NCI-H345 treated with DMSO at 0.1 percent for 48 hours (cell line): ENCODE measurements around the gene MYPOP.
"Not testable (repeated sequence)": the region's sequence is repeated elsewhere in the genome, so short reads cannot be mapped to it uniquely, and the experiment has no call there.

Experiments used
- DNase-seq: peaks from one replicate; lab custom pipeline; 2025; ENCODE audit not compliant: unreplicated experiment; lab: John Stamatoyannopoulos, UW

The MYPOP gene

GRCh38 chr19:45908956-45909355, 6.5 kb upstream of the MYPOP start:
- no peak for DNase-seq

- no peak for DNase-seq
Measured at GRCh38 chr19:45906221-45906620, 3.8 kb upstream of the MYPOP start.

- no peak for DNase-seq
Measured at GRCh38 chr19:45905011-45905410, 2.6 kb upstream of the MYPOP start.

- peak; percentile 92 for DNase-seq
Measured at GRCh38 chr19:45902651-45903625, 525 bp upstream of the MYPOP start.

- DNase-seq: no peak
Measured at GRCh38 chr19:45901432-45901911, 941 bp downstream of the MYPOP start.

- DNase-seq: no peak
Measured at GRCh38 chr19:45900738-45901431, 1.5 kb downstream of the MYPOP start.

GRCh38 chr19:45899919-45900589, 2.4 kb downstream of the MYPOP start:
- no peak for DNase-seq

- no peak for DNase-seq
Measured at GRCh38 chr19:45899253-45899652, 3.2 kb downstream of the MYPOP start.

GRCh38 chr19:45897261-45897812, 5.1 kb downstream of the MYPOP start:
- DNase-seq: no peak

GRCh38 chr19:45895983-45896599, 6.3 kb downstream of the MYPOP start:
- not testable (repeated sequence) for DNase-seq

GRCh38 chr19:45895519-45895972, 6.9 kb downstream of the MYPOP start:
- no peak for DNase-seq

GRCh38 chr19:45890877-45891276, 11.5 kb downstream of the MYPOP start:
- DNase-seq: no peak

- no peak for DNase-seq
Measured at GRCh38 chr19:45889210-45889885, 13.1 kb downstream of the MYPOP start.

- DNase-seq: no peak
Measured at GRCh38 chr19:45887200-45887710, 15.2 kb downstream of the MYPOP start.

GRCh38 chr19:45886427-45887199, 15.8 kb downstream of the MYPOP start:
- peak; percentile 58 for DNase-seq

- peak; percentile 47 for DNase-seq
Measured at GRCh38 chr19:45885556-45886426, 16.6 kb downstream of the MYPOP start, which contains the start of gene IRF2BP1. Gene IRF2BP1, minus strand, starts transcription at chr19:45886141. Its CDS starts 367 bp downstream, at chr19:45885774.

GRCh38 chr19:45884682-45885555, 17.5 kb downstream of the MYPOP start:
- DNase-seq: no peak
